Measurements from ENCODE around the gene STS. TPM values are rescaled to one million over a fixed set of nuclear protein-coding genes. Genes with fewer than 3 reads are reported as not detected.

The STS gene
- total RNA-seq, 2 experiments from 2014 or later, result 0.47 to 0.50 TPM

- Mint-ChIP-seq H3K27me3 (no peaks in the 10 kb centered on the region), H3K4me1 (ENCODE audit: low read depth) (peaks cover 40% of the 10 kb centered on the region), H3K4me3 (no peak overlapping the region), H3K27ac (peak overlapping the region; percentile 55), H3K36me3 (ENCODE audit: low read depth) (peaks cover 6% of the 10 kb centered on the region), H3K9me3 (no peaks in the 10 kb centered on the region)
- ATAC-seq (ENCODE audit: poor library complexity) (no peak), DNase-seq (no peak)
- CTCF ChIA-PET, result interaction anchor here (0.5 kb wide), 1 partner anchor 36 kb away, joined by 3 read pairs; no protein-coding TSS in a partner anchor
- POLR2A ChIA-PET, result no interaction called here
- Histone ChIP-seq H3K9me3 (ENCODE audit: control insufficient read depth in 1 of 2, insufficient read depth in 1 of 2, low read length in 2 of 2) (no peaks in the 10 kb centered on the region), H3K27me3 (ENCODE audit: control insufficient read depth in 1 of 2, insufficient read depth in 2 of 2, low read length in 2 of 2) (no peaks in the 10 kb centered on the region), H3K4me1 (ENCODE audit: insufficient read depth, low read length) (peaks cover 3% of the 10 kb centered on the region), H3K36me3 (ENCODE audit: insufficient read depth, low read length) (peaks cover 7% of the 10 kb centered on the region), H3K27ac (ENCODE audit: low read depth in 1 of 2, low read length in 2 of 2) (no peak overlapping the region), H3K4me3 (ENCODE audit: low read length) (no peak overlapping the region)
- TF ChIP-seq CTCF (IDR thresholded peaks at IDR 0.05), result no peak
- intact Hi-C loops (cut with DNase I, micrococcal nuclease), result no loop called here
Measured at GRCh38 chrX:7109838-7110793, 37.4 kb upstream of the STS start.

DNA sequence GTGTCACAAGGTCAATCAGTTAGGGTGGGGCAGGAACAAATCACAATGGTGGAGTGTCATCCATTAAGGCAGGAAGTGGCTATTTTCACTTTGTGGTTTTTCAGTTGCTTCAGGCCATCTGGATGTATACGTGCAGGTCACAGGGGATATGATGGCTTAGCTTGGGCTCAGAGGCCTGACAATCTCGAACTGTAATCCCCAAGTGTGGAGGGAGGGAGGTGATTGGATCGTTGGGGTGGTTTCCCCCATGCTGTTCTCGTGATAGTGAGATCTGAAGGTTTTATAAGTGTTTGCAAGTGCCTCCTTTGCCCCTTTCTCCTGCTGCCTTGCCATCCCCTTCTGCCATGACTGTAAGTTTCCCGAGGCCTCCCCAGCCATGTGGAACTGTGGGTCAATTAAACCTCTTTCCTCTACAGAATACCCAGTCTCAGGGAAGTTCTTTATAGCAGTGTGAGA, 36.7 kb upstream of the STS start:
- Histone ChIP-seq H3K27ac (ENCODE audit: low read depth in 1 of 2, low read length in 2 of 2) (no peak overlapping the region), H3K9me3 (ENCODE audit: control insufficient read depth in 1 of 2, insufficient read depth in 1 of 2, low read length in 2 of 2) (no peaks in the 10 kb centered on the region), H3K36me3 (ENCODE audit: insufficient read depth, low read length) (no peaks in the 10 kb centered on the region), H3K4me1 (ENCODE audit: insufficient read depth, low read length) (peaks cover 3% of the 10 kb centered on the region), H3K4me3 (ENCODE audit: low read length) (no peak overlapping the region), H3K27me3 (ENCODE audit: control insufficient read depth in 1 of 2, insufficient read depth in 2 of 2, low read length in 2 of 2) (no peaks in the 10 kb centered on the region)
- no peaks in the 10 kb centered on the region for H3K27me3 Mint-ChIP-seq
- ChIA-PET POLR2A (no interaction called here), CTCF (no interaction called here)
- no peaks in the 10 kb centered on the region for H3K9me3 Mint-ChIP-seq
- ATAC-seq (ENCODE audit: poor library complexity) (no peak), DNase-seq (no peak)
- no peak overlapping the region for H3K4me3 Mint-ChIP-seq
- peak overlapping the region; percentile 55 for H3K27ac Mint-ChIP-seq
- peaks cover under 1% of the 10 kb centered on the region for H3K36me3 Mint-ChIP-seq (ENCODE audit: low read depth)
- intact Hi-C loops (cut with DNase I, micrococcal nuclease), result no loop called here
- H3K4me1 Mint-ChIP-seq (ENCODE audit: low read depth), result peaks cover 40% of the 10 kb centered on the region
- TF ChIP-seq CTCF (IDR thresholded peaks at IDR 0.05), result no peak

- no peak overlapping the region for H3K4me3 ChIP-seq (ENCODE audit: low read length)
- Mint-ChIP-seq H3K4me1 (ENCODE audit: low read depth) (peaks cover 40% of the 10 kb centered on the region), H3K4me3 (no peak overlapping the region), H3K27me3 (no peaks in the 10 kb centered on the region), H3K9me3 (no peaks in the 10 kb centered on the region), H3K27ac (no peak overlapping the region), H3K36me3 (ENCODE audit: low read depth) (no peaks in the 10 kb centered on the region)
- H3K4me1 ChIP-seq (ENCODE audit: insufficient read depth, low read length), result peaks cover 3% of the 10 kb centered on the region
- TF ChIP-seq CTCF (IDR thresholded peaks at IDR 0.05), result no peak
- DNase-seq (no peak), ATAC-seq (ENCODE audit: poor library complexity) (no peak)
- CTCF ChIA-PET, result no interaction called here
- no peaks in the 10 kb centered on the region for H3K27me3 ChIP-seq (ENCODE audit: control insufficient read depth in 1 of 2, insufficient read depth in 2 of 2, low read length in 2 of 2)
- intact Hi-C loops (cut with DNase I, micrococcal nuclease), result no loop called here
- no peaks in the 10 kb centered on the region for H3K36me3 ChIP-seq (ENCODE audit: insufficient read depth, low read length)
- POLR2A ChIA-PET, result no interaction called here
- no peaks in the 10 kb centered on the region for H3K9me3 ChIP-seq (ENCODE audit: control insufficient read depth in 1 of 2, insufficient read depth in 1 of 2, low read length in 2 of 2)
- no peak overlapping the region for H3K27ac ChIP-seq (ENCODE audit: low read depth in 1 of 2, low read length in 2 of 2)
Measured at GRCh38 chrX:7111518-7111917, 36.0 kb upstream of the STS start.
